ENCODE results near the gene AARS1.
A peak's percentile ranks its signal among the peaks of the same experiment; 100 is the strongest.
"Not testable (repeated sequence)": the region's sequence is repeated elsewhere in the genome, so short reads cannot be mapped to it uniquely, and the experiment has no call there.

AARS1 gene

DNA sequence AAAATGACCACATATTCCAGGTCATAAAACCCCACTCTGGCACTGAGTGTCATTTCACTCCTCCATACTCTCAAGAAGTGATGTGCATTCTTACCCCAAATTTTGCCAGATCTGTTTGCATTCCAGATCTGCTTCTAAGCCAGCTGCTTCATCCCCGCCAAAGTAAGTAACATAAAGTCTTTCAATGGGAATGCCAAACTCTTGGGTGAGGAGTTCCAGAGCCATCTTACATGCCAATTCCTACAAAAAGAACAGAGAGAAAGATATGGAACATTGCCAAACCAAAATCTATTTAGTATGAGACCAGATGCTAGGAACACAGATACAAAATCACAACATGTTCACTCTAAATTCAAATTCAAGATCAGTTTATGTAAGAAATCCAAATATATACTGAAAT, 12.9 kb downstream of the AARS1 start:
- no peak for DNase-seq (ENCODE audit: low spot score)
- FAIRE-seq, result no peak

- FAIRE-seq, result no peak
- no peak for DNase-seq (ENCODE audit: low spot score)
Measured at GRCh38 chr16:70271696-70272095, 17.6 kb downstream of the AARS1 start.

GRCh38 chr16:70270176-70270575, 19.1 kb downstream of the AARS1 start:
- FAIRE-seq (no peak), DNase-seq (ENCODE audit: low spot score) (no peak)

DNA sequence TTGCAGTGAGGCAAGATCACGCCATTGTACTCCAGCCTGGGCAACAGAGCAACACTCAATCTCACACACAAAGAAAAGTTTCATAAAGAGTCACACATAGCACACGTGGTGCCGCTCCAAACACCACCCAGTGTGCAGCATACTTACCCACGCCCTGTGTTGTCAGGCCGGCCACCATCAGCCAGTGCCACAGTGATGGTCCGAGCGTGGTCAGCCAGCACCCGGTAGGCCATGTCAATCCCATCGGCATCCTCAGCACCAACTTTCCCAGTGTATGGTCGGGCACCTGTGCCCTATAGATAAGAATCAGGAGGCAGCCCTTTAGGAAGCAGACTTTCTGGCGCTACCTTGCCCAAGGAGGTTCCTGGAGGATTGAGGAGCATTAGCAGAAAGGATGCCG, 19.8 kb downstream of the AARS1 start:
- FAIRE-seq (no peak), DNase-seq (ENCODE audit: low spot score) (no peak)

DNA sequence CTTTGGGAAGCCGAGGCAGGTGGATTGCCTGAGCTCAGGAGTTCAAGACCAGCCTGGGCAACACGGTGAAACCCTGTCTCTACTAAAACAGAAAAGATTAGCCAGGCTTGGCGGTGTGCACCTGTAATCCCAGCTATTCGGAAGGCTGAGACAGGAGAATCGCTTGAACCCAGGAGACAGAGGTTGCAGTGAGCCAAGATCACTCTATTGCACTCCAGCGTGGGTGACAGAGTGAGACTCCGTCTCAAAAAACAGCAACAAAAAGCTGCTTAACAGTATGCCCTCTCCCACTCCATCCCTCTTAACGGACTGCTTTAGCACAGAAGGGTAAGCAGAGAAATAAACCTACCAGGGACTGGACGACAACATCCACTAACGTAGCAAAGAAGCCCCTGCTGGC, 21.4 kb downstream of the AARS1 start:
- FAIRE-seq, result not testable (repeated sequence)

GRCh38 chr16:70267516-70267915, 21.8 kb downstream of the AARS1 start:
- DNase-seq (ENCODE audit: low spot score), result peak; percentile 56
- no peak for FAIRE-seq

More for the DNA sequence above, 21.4 kb downstream of the AARS1 start:
- DNase-seq (ENCODE audit: low spot score), result not testable (repeated sequence)

DNA sequence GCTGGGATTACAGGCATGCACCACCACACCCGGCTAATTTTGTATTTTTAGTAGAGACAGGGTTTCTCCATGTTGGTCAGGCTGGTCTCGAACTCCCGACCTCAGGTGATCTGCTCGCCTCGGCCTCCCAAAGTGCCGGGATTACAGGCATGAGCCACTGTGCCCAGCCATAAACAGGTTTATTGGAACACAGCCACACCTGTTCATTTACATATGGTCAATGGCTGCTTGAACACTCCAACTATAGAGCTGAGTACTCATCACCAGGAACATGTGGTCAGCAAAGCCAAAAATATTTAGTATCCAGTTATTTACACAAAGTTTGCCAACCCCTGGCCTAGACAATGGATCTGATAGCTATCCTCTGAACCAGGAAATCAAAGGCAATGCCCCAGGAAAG, 29.4 kb downstream of the AARS1 start:
- not testable (repeated sequence) for FAIRE-seq; DNase-seq (ENCODE audit: low spot score)

DNA sequence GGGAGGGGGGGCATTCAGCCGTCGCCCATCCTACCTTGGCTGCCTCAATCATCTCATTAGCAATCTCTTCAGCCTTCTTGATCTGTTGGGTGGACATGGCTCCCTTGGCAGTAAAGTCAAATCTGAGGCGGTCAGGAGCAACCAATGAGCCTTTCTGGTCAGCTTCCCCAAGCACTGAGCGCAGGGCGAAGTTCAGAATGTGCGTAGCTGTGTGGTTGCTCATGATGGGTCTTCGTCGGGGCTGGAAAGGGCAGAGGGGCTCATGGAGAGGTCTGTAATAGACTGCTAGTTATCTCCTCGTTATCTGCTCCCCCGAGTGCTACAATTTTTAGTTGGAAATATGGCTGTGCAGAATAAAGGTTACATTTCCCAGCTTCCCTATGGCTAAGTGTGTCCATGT, 30.4 kb downstream of the AARS1 start:
- DNase-seq (ENCODE audit: low spot score) (no peak), FAIRE-seq (no peak)

GRCh38 chr16:70258065-70258464, 31.2 kb downstream of the AARS1 start:
- no peak for DNase-seq (ENCODE audit: low spot score)
- FAIRE-seq, result no peak

- no peak for FAIRE-seq
- no peak for DNase-seq (ENCODE audit: low spot score)
Measured at GRCh38 chr16:70257391-70257790, 31.9 kb downstream of the AARS1 start.

- no peak for FAIRE-seq
- no peak for DNase-seq (ENCODE audit: low spot score)
Measured at GRCh38 chr16:70255574-70255973, 33.7 kb downstream of the AARS1 start.

DNA sequence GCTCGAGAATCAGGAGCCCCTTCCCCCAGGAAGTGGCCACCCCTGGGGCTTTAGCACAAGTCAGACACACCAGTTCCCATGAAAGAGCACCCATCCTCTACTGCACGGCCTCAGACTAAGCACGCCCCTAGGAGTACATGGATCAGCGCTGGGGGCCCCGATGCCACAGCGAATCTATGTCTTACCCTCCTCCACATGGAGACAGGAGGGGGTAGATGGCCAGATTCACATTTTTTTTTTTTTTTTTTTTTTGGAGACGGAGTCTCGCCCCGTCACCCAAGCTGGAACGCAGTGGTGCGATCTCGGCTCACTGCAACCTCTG, 34.4 kb downstream of the AARS1 start:
- FAIRE-seq (no peak), DNase-seq (ENCODE audit: low spot score) (no peak)

DNA sequence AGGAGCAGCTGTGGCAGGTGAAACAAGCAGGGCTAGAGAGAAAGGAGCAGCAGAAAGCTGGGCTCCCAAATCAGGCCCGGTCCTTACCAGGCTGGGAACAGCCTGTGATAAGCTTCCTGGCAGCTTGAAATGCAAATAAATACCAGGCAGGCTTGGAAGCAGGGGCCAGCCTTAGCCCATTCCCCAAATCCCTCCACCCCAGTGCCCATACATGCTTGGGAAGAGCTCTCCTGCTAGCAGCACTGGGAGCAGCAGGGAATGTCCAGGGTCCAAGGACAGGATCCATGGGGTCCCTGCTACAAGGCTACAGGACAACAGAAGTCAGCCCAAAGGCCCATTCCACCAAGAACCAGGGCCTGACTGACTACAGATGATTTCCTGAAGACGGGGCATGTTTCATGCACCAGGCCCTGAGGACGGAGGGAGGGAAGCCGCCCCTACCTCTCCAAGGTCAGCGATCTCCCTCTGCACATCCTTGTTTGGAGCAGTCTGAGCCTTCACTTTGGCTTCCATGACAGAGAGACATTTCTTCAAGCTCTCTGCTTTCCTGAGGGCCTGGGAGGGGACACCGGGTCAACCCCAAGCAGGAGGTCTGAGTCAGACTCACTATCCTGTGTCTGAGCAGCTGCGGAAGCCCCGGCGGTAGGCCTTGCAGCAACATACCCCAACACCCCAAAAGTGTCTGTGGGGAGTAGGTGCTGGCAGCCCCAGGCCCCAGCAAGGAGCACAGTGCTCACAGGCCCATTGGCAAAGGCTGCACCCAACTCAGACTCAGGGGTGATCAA, 34.9 kb downstream of the AARS1 start:
- no peak for DNase-seq (ENCODE audit: low spot score)
- FAIRE-seq, result no peak

GRCh38 chr16:70253291-70254106, 35.8 kb downstream of the AARS1 start:
- DNase-seq (ENCODE audit: low spot score) (peak; percentile 58), FAIRE-seq (no peak)

- DNase-seq (ENCODE audit: low spot score), result no peak
- FAIRE-seq, result no peak
Measured at GRCh38 chr16:70252355-70252988, 36.8 kb downstream of the AARS1 start.

- DNase-seq (ENCODE audit: low spot score) (peak; percentile 91), FAIRE-seq (no peak)
Measured at GRCh38 chr16:70251629-70252354, 37.5 kb downstream of the AARS1 start, which contains the start of gene EXOSC6. TSS of gene EXOSC6 (minus strand) at chr16:70251940. CDS start at chr16:70251900, 40 bp downstream.

DNA sequence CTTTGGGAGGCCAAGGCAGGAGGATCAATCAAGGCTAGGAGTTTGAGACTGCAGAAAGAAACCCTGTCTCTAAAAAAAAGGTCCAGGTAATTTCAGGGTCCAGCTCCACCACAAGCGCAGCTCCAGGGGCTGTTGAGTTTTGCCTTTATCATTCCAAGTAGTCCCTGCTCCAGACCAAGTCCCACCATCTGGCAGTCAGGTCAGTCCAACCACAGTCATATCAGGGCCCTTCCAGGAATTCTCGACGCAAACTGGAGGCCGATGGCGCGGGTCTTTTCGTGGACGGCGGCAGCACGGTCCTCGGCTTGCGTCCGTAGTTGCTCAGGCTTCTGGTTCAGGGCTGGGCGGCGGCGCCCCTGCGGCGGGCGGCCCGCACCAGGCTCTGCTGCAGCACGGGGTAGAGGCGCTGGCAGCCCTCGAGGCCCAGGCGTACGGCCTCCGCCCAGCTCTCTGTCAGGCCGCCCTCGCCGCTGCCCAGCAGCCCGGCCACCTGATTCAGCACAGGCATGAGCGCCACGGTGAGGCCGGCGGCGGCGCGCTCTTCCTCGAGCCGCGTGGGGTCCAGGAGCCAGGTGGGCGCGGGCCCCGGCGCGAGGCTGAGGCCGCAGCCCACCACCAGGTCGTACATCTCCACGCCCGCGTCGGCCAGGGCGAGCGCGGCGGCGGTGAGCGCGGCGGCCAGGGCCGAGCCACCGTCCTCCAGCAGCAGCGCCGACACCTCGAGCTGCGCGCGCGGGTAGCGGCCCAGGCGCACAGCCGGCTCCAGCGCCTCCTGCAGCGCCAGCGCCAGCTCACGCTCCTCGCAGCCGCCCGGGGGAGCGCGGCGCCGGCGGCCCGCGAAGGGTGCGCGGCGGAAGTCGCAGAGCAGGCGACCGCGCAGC, 38.3 kb downstream of the AARS1 start:
- DNase-seq (ENCODE audit: low spot score) (peak; percentile 41), FAIRE-seq (no peak)

GRCh38 chr16:70249697-70250096, 39.6 kb downstream of the AARS1 start:
- FAIRE-seq; DNase-seq (ENCODE audit: low spot score): not testable (repeated sequence)

- DNase-seq (ENCODE audit: low spot score); FAIRE-seq: not testable (repeated sequence)
Measured at GRCh38 chr16:70238773-70239172, 50.5 kb downstream of the AARS1 start.

DNA sequence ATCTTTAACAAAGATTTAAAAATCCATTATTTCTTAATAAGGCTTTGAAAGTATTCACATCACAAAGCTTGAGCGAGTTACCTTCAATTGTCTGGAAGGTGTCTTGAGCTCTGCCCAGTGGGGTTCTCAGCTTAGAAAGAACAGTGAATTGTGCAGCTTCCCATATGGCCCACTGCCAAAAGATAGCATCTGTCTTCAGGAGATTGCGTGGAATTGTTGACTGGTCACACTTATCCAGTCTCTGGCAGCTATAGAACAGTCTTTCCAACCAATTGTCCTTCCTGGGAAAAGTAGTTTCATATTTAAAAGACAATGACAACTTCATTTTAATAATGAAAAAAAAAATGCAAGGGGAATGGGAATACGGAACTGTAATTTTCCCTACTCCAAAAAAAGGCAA, 57.5 kb downstream of the AARS1 start:
- not testable (repeated sequence) for FAIRE-seq; DNase-seq (ENCODE audit: low spot score)
